Lower leg skin (tissue), 3 donors: ENCODE data around the gene MAIP1.

Source experiments
- CTCF ChIP-seq, 3 donors: fragments of 450-650 bp; IDR thresholded peaks; one replicate each; pipeline ENCODE4 v1.5.1; 2016; ENCODE audit warnings: antibody characterized with exemption in 3 of 3, mild to moderate bottlenecking in 3 of 3, moderate library complexity in 2 of 3
- POLR2A ChIP-seq, 2 donors: fragments of 450-650 bp; IDR thresholded peaks; one replicate each; pipeline ENCODE4 v1.6.1; 2016 to 2017; ENCODE audit warnings: antibody characterized with exemption in 2 of 2, mild to moderate bottlenecking in 1 of 2, moderate library complexity in 1 of 2

GRCh38 chr2:199916980-199917379, 38.4 kb upstream of the MAIP1 start:
- TF ChIP-seq CTCF (IDR thresholded peaks at IDR 0.05) (no peak), POLR2A (IDR thresholded peaks at IDR 0.05) (no peak)
